ENCODE measurements around the gene M6PR. TPM values are rescaled to one million over a fixed set of nuclear protein-coding genes. Genes with fewer than 3 reads are reported as not detected.

The M6PR gene
- total RNA-seq (100 to 1,000 TPM; 153 to 225 TPM), polyA plus RNA-seq (100 to 1,000 TPM in 1 of 2 donors, 10 to 100 TPM in 1; 49.9 to 162 TPM)
- long read RNA-seq, donor 1, transcript M6PR-201 (7 exons, 2,756 nt), result major isoform, 27 of 29 reads
- long read RNA-seq, donor 1, partial matches to known transcripts, result 0 of 29 reads
- long read RNA-seq, donor 1, other reads (novel, unspliced or antisense), result 0 of 29 reads
- long read RNA-seq, donor 2, partial matches to known transcripts, result 0 of 2 reads
- long read RNA-seq, donor 2, other reads (novel, unspliced or antisense), result 0 of 2 reads
- long read RNA-seq, donor 3, transcript M6PR-201 (7 exons, 2,756 nt), result major isoform, 15 of 15 reads
- long read RNA-seq, donor 3, partial matches to known transcripts, result 0 of 15 reads
- long read RNA-seq, donor 3, other reads (novel, unspliced or antisense), result 0 of 15 reads
- long read RNA-seq, donor 4, partial matches to known transcripts, result 0 of 6 reads
- long read RNA-seq, donor 4, other reads (novel, unspliced or antisense), result 0 of 6 reads
- long read RNA-seq, donor 5, transcript M6PR-201 (7 exons, 2,756 nt), result major isoform, 27 of 29 reads
- long read RNA-seq, donor 5, partial matches to known transcripts, result 0 of 29 reads
- long read RNA-seq, donor 5, other reads (novel, unspliced or antisense), result 0 of 29 reads

DNA sequence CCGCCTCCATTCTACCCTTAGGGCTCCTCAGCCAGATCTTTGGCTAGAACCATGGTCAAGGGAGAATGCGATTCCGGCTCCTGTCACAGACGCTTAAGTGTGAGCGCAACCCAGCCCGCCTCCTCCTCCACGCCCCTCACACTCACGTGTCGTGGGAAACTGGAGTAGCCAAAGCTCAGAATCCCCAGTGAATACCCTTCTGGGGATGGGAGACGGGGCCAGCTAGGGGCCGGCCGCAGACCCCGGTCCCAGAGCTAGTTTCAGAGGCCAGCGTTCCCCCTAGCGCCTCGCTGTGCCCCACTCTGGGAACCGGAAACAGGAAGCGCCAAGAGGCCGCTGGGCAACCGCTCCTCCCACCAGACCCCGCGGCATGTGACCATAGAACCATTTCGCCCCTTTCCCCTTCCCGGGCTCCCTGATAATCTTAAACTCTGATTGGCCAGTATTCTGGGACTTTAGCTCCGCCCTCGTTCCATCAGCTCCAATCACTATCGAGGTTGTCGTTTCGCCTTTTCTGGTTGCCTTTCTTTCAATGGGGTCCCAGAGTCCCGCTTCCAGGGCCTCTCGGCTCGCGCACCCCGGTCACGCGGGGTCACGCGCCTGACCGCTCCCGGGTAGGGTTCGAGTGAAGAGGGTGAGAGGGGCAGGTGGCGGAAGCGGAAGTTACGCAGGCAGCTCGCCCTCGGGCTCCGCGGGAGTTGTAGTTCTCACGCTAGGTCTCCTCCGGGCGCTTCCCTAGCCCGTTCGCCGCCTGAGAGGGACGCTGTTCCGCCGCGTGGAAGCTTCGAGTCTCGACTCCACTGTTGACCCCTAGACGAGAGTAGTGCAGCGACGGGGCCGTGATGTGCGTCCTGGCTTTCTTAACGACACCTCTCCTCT lies at the start of gene M6PR:
Gene M6PR, minus strand, starts transcription at position 304 of the 879 bp plus-strand sequence. CDS start 3,241 bp downstream, outside the sequence.
- H3K36me3 ChIP-seq (ENCODE audit: control insufficient read depth in 4 of 4, insufficient read depth in 4 of 4, low read length in 4 of 4), result peaks cover 7 to 10% (median 9%) of the 10 kb centered on the region in 4 donors
- H3K4me3 ChIP-seq, result peak within 1 kb of the TSS; percentile 71
- H3K4me1 ChIP-seq (ENCODE audit: control insufficient read depth in 5 of 5, insufficient read depth in 5 of 5, low read length in 5 of 5), result peaks cover 0 to 14% (median 2%) of the 10 kb centered on the region in 5 donors
- peak; percentile 47 for TF ChIP-seq CTCF (IDR thresholded peaks at IDR 0.05; ENCODE audit: control extremely low read depth, extremely low read depth)
- peaks cover 0 to 4% (median 0%) of the 10 kb centered on the region in 4 donors for H3K9me3 ChIP-seq (ENCODE audit: control insufficient read depth in 4 of 4, insufficient read depth in 3 of 4, low read length in 3 of 4)
- DNase-seq (peak; percentile 95 to 98 (median 98)), ATAC-seq (ENCODE audit: insufficient read depth, low FRiP score) (peak; percentile 94)
- 0 to 1% methylated on average over 66 of the region's 66 CpGs for WGBS, 2 donors
- no peaks in the 10 kb centered on the region for H3K27me3 ChIP-seq (ENCODE audit: control insufficient read depth in 3 of 3, insufficient read depth in 3 of 3, low read length in 2 of 3)
- H3K9ac ChIP-seq (ENCODE audit: insufficient read depth in 1 of 2, low read length in 2 of 2), result peak within 1 kb of the TSS; percentile 85 to 98
- peak within 1 kb of the TSS; percentile 97 to 98 for H3K27ac ChIP-seq (ENCODE audit: low read depth in 1 of 2, low read length in 1 of 2)

DNA sequence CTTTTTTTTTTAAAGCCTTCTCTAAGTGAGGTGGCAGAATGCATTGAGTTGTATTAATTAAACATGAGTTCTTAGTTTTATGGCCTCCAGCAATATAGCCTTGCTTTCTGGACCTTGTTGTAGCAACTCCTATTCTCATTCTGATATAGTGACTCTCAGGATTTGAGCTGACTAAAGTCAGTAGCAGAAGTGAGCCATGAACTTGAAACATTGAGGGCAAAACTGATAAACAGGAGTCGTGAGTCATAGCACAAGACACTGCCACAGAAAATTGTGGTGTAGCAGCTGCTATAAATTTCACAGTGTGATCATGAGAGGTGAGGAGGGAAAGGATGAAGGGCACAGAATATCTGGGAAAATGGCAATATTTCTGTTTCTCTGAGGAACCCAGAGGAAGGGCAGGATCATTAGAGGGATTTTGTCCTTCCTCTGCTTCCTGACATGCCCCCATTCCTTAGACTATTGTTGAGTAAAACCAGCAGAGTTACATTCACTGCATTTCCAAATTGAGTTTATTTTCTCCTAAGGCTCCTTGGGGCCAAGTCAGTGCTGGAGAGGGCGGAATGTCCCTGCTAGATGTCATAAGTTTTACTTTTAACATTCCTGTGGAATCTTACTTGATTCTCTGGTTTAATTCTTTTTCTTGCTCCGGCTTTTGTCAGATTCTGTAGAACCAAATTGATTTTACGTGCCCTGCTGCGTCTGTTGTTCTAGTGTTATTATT lies 47.4 kb upstream of the M6PR start:
- no peak for ATAC-seq (ENCODE audit: insufficient read depth, low FRiP score)
- no peak overlapping the region for H3K9ac ChIP-seq (ENCODE audit: insufficient read depth in 1 of 2, low read length in 2 of 2)
- H3K4me1 ChIP-seq (ENCODE audit: control insufficient read depth in 5 of 5, insufficient read depth in 5 of 5, low read length in 5 of 5), result peaks cover 0 to 3% (median 0%) of the 10 kb centered on the region in 5 donors
- peak overlapping the region in 1 of 2 donors; percentile 21 for H3K27ac ChIP-seq (ENCODE audit: low read depth in 1 of 2, low read length in 1 of 2)
- H3K9me3 ChIP-seq (ENCODE audit: control insufficient read depth in 4 of 4, insufficient read depth in 3 of 4, low read length in 3 of 4), result no peaks in the 10 kb centered on the region
- DNase-seq, result no peak
- H3K36me3 ChIP-seq (ENCODE audit: control insufficient read depth in 4 of 4, insufficient read depth in 4 of 4, low read length in 4 of 4), result no peaks in the 10 kb centered on the region
- no peaks in the 10 kb centered on the region for H3K27me3 ChIP-seq (ENCODE audit: control insufficient read depth in 3 of 3, insufficient read depth in 3 of 3, low read length in 2 of 3)
- no peak for TF ChIP-seq CTCF (IDR thresholded peaks at IDR 0.05; ENCODE audit: control extremely low read depth, extremely low read depth)
- WGBS, 2 donors, result 84 to 85% methylated on average over 5 of the region's 5 CpGs
- no peak overlapping the region for H3K4me3 ChIP-seq

DNA sequence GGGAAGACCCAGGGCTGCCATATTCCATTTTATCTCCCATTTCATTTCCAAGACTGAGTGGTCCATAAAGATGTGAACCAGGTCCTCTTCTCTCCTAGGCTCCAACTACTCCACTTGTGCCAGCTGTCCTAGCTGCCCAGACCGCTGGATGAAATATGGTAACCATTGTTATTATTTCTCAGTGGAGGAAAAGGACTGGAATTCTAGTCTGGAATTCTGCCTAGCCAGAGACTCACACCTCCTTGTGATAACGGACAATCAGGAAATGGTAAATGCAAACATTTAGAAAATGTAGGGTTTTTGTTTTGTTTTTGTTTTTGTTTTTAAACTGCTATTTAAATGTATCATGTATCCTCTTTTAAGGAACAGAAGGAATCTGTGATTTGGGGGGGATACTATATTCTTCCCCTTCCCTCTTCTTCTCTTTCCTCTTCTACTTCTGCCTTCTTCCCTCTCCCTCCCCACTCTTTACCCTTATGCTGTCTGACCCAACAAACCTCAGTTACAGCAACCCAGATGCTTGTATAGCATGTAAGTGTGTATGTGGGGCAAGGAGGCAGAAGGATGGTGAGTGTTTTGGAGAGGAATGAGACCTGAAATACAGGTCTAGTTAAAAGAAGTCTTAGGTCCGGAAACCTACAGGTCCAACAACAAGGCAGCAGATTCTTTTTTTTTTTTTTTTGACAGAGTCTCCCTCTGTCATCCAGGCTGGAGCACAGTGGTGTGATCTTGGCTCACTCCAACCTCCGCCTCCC lies 45.8 kb upstream of the M6PR start:
- Histone ChIP-seq H3K9ac (ENCODE audit: insufficient read depth in 1 of 2, low read length in 2 of 2) (no peak overlapping the region), H3K9me3 (ENCODE audit: control insufficient read depth in 4 of 4, insufficient read depth in 3 of 4, low read length in 3 of 4) (no peaks in the 10 kb centered on the region), H3K27me3 (ENCODE audit: control insufficient read depth in 3 of 3, insufficient read depth in 3 of 3, low read length in 2 of 3) (no peaks in the 10 kb centered on the region), H3K27ac (ENCODE audit: low read depth in 1 of 2, low read length in 1 of 2) (no peak overlapping the region), H3K36me3 (ENCODE audit: control insufficient read depth in 4 of 4, insufficient read depth in 4 of 4, low read length in 4 of 4) (no peaks in the 10 kb centered on the region), H3K4me3 (no peak overlapping the region), H3K4me1 (ENCODE audit: control insufficient read depth in 5 of 5, insufficient read depth in 5 of 5, low read length in 5 of 5) (peaks cover 0 to 3% (median 0%) of the 10 kb centered on the region in 5 donors)
- TF ChIP-seq CTCF (IDR thresholded peaks at IDR 0.05; ENCODE audit: control extremely low read depth, extremely low read depth), result no peak
- ATAC-seq (ENCODE audit: insufficient read depth, low FRiP score) (no peak), DNase-seq (no peak)
- 72 to 85% methylated on average over 4 of the region's 4 CpGs for WGBS, 2 donors

Measured in lung (tissue), 16 donors.